Measurements from ENCODE around the gene CPE. TPM values are rescaled to one million over a fixed set of nuclear protein-coding genes. Genes with fewer than 3 reads are reported as not detected.

The CPE gene
- total RNA-seq, 2 donors from 2014 or later: 56.8 to 93.6 TPM

DNA sequence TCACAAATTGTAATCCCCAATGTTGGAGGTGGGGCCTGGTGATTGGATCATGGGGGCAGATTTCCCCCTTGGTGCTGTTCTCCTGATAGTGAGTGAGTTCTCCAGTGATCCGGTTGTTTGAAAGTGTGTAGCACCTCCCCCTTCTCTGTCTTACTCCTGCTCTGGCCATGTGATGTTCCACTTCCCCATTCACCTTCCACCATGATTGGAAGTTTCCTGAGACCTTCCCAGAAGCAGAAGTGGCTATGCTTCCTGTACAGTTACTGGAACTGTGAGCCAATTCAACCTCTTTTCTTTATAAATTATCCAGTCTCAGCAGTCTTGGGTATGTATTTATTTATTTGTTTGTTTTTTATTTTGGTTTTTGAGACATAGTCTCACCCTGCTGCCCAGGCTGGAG is 143.2 kb downstream of the CPE start:
- no peak for DNase-seq (ENCODE audit: low spot score)
- Histone ChIP-seq H3K27ac (no peak overlapping the region), H3K27me3 (no peaks in the 10 kb centered on the region), H3K4me1 (no peaks in the 10 kb centered on the region), H3K9me3 (no peaks in the 10 kb centered on the region), H3K36me3 (no peaks in the 10 kb centered on the region), H3K4me3 (no peak overlapping the region)
- no peak for TF ChIP-seq CTCF (IDR thresholded peaks at IDR 0.05)

GRCh38 chr4:165524532-165525190 is 145.9 kb downstream of the CPE start:
- H3K4me1 ChIP-seq: no peaks in the 10 kb centered on the region
- no peak for DNase-seq (ENCODE audit: low spot score)
- TF ChIP-seq CTCF (IDR thresholded peaks at IDR 0.05): no peak
- no peaks in the 10 kb centered on the region for H3K9me3 ChIP-seq
- no peak overlapping the region for H3K4me3 ChIP-seq
- no peaks in the 10 kb centered on the region for H3K36me3 ChIP-seq
- peak overlapping the region in 1 of 2 donors; percentile 20 for H3K27ac ChIP-seq
- H3K27me3 ChIP-seq: no peaks in the 10 kb centered on the region

GRCh38 chr4:165532976-165533375 is 154.2 kb downstream of the CPE start:
- DNase-seq (ENCODE audit: low spot score): no peak
- H3K4me3 ChIP-seq: no peak overlapping the region
- TF ChIP-seq CTCF (IDR thresholded peaks at IDR 0.05): no peak
- no peaks in the 10 kb centered on the region for H3K27me3 ChIP-seq
- H3K36me3 ChIP-seq: no peaks in the 10 kb centered on the region
- H3K9me3 ChIP-seq: no peaks in the 10 kb centered on the region
- H3K4me1 ChIP-seq: no peaks in the 10 kb centered on the region
- H3K27ac ChIP-seq: no peak overlapping the region

GRCh38 chr4:165537028-165537648 is 158.3 kb downstream of the CPE start:
- peak; percentile 41 to 81 for TF ChIP-seq CTCF (IDR thresholded peaks at IDR 0.05)

DNA sequence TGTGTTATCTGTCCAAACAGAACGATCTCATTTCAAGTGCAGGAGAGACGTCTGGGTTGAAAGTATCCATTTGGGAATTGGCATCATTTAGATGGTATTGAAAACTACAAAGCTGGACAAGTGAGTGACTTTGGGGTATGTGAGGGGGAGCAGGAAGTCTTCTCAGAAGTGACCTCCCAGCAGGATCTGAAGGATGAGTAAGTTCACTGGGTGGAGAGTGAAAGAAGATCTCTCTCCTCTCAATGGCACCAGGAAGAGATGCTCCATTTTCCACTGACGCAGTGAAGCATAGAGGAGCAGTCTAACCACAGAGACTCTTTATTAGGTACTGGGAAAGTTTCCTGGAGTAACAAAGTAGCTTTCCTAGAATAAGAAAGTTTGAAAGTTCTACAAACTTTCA is 161.0 kb downstream of the CPE start:
- Histone ChIP-seq H3K9me3 (no peaks in the 10 kb centered on the region), H3K27ac (no peak overlapping the region), H3K4me1 (no peaks in the 10 kb centered on the region), H3K4me3 (no peak overlapping the region), H3K36me3 (no peaks in the 10 kb centered on the region), H3K27me3 (no peaks in the 10 kb centered on the region)
- TF ChIP-seq CTCF (IDR thresholded peaks at IDR 0.05): no peak
- no peak for DNase-seq (ENCODE audit: low spot score)

More at GRCh38 chr4:165537028-165537648, 158.3 kb downstream of the CPE start:
- Histone ChIP-seq H3K27ac (no peak overlapping the region), H3K4me1 (no peaks in the 10 kb centered on the region), H3K9me3 (no peaks in the 10 kb centered on the region), H3K27me3 (no peaks in the 10 kb centered on the region), H3K36me3 (no peaks in the 10 kb centered on the region), H3K4me3 (no peak overlapping the region)
- no peak for DNase-seq (ENCODE audit: low spot score)
